ENCODE measurements around the gene HS3ST4. TPM values are rescaled to one million over a fixed set of nuclear protein-coding genes. Genes with fewer than 3 reads are reported as not detected.

The HS3ST4 gene
- total RNA-seq, 6 donors from 2014 or later: 0.13 to 0.44 (median 0.17) TPM; not detected in 3

DNA sequence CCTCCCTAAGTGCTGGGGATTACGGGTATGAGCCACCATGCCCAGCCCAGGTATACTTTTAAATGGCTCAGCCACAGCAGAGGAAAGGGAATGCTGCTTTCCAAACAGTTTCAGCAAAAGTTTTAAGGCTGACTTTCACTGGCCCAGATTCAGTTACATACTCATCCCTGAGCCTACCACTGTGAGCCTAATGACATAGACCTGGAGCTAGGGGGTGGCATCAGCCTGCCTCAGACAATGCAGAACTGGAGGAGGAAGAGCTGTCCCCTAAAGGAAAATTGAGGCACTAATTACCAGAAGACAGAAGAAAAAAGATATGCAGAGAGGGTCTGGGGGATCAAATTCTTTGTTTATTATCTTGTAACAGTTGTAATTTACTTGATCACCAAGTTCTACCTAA, 43.9 kb downstream of the HS3ST4 start:
- Histone ChIP-seq H3K4me3 (no peak overlapping the region), H3K36me3 (no peaks in the 10 kb centered on the region), H3K9me3 (no peaks in the 10 kb centered on the region), H3K27ac (no peak overlapping the region), H3K27me3 (no peaks in the 10 kb centered on the region), H3K4me1 (no peaks in the 10 kb centered on the region)
- ATAC-seq (ENCODE audit: low FRiP score in 2 of 2) (no peak), DNase-seq (no peak)
- whole genome bisulfite sequencing, 2 donors: 85 to 88% methylated on average over 1 of the region's 1 CpG
- TF ChIP-seq CTCF (IDR thresholded peaks at IDR 0.05) (no peak), EP300 (IDR thresholded peaks at IDR 0.05) (no peak), POLR2AphosphoS5 (IDR thresholded peaks at IDR 0.05) (no peak), POLR2A (IDR thresholded peaks at IDR 0.05) (no peak)

- Histone ChIP-seq H3K27me3 (no peaks in the 10 kb centered on the region), H3K4me1 (no peaks in the 10 kb centered on the region), H3K36me3 (no peaks in the 10 kb centered on the region), H3K27ac (no peak overlapping the region), H3K4me3 (no peak overlapping the region), H3K9me3 (no peaks in the 10 kb centered on the region)
- WGBS, 2 donors: 65 to 67% methylated on average over 7 of the region's 7 CpGs
- TF ChIP-seq POLR2A (IDR thresholded peaks at IDR 0.05) (no peak), CTCF (IDR thresholded peaks at IDR 0.05) (no peak)
- ATAC-seq (ENCODE audit: low FRiP score in 2 of 2) (no peak), DNase-seq (no peak)
Measured at GRCh38 chr16:25747160-25747758, 55.5 kb downstream of the HS3ST4 start.

DNA sequence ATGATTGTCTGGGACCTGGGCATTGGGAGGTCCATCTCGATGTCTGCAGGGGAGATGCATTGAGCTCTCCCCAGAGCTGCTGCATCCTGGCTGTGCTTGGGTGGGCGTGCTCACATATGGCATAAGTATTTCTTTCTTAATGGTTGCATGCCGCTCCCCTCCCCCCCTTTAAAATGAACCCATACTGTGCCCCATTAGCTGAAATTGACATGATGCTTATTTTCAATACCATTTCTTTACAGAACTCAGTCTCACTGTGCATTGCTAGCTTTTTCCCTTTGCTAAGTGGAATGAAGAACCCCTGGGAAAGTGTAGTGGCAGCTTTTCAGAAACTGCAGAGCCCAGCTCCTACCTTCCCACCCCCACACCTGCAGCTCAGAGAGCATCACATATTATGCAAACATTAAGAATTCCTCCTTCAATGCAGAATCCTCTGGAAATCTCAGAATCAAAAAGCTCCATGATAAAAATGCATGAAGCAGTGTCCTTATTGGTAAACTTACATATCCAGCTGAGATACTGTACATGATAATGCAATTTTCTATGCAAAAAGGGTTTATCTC, 56.4 kb downstream of the HS3ST4 start:
- Histone ChIP-seq H3K27ac (no peak overlapping the region), H3K4me3 (no peak overlapping the region), H3K9me3 (no peaks in the 10 kb centered on the region), H3K4me1 (no peaks in the 10 kb centered on the region), H3K27me3 (no peaks in the 10 kb centered on the region), H3K36me3 (no peaks in the 10 kb centered on the region)
- WGBS, 2 donors: 79 to 90% methylated on average over 3 of the region's 3 CpGs
- TF ChIP-seq EP300 (IDR thresholded peaks at IDR 0.05): no peak
- no peak for TF ChIP-seq POLR2AphosphoS5 (IDR thresholded peaks at IDR 0.05)
- no peak for TF ChIP-seq CTCF (IDR thresholded peaks at IDR 0.05)
- no peak for TF ChIP-seq POLR2A (IDR thresholded peaks at IDR 0.05)
- no peak for ATAC-seq (ENCODE audit: low FRiP score in 2 of 2)
- DNase-seq: no peak

DNA sequence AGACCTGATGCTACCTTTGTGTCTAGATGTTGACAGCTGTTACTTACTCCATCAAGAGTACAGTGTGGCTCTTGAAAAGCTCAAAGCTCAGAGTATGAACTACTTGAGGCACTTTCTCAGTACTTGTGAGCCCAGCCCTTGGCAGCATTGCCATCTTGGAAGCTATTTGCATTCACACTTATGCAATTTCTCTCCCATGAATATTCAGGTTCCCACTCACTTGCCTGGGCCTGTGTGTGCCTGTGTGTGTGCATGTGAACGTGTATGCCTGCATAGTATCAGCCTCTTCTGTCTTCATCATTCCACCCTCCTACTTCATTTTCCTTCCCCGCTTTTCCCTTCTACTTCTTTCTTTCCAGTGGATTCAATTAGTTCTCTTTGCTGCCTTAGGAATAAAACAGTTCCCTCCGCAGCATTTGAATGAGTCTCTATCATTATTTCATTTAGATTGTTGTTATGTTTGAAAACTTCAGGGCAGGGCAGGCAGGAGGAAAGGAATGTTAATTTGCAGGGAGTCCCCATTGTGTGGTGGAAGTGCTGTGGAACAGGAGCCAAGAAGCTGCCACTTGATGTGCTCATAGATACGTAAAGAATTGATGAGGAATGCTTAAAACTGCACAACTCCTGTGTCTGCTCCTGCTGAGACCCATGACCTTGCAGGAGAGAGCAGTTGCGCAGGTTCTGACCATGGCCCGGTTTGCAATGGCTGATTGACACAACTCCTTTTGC, 58.9 kb downstream of the HS3ST4 start:
- Histone ChIP-seq H3K9me3 (no peaks in the 10 kb centered on the region), H3K4me1 (no peaks in the 10 kb centered on the region), H3K4me3 (no peak overlapping the region), H3K36me3 (no peaks in the 10 kb centered on the region), H3K27ac (no peak overlapping the region), H3K27me3 (no peaks in the 10 kb centered on the region)
- 62 to 64% methylated on average over 6 of the region's 6 CpGs for WGBS, 2 donors
- ATAC-seq (ENCODE audit: low FRiP score in 2 of 2) (no peak), DNase-seq (no peak)
- TF ChIP-seq POLR2AphosphoS5 (IDR thresholded peaks at IDR 0.05): no peak
- TF ChIP-seq EP300 (IDR thresholded peaks at IDR 0.05): no peak
- no peak for TF ChIP-seq CTCF (IDR thresholded peaks at IDR 0.05)
- TF ChIP-seq POLR2A (IDR thresholded peaks at IDR 0.05): no peak
